T-helper 2 cell treated with Interferon-gamma antibody and Interleukin-4, amounts not matched to agents 100 ng/mL and 5 ng/mL, for 36 hours (primary cell): ENCODE data around the gene TNS3. TPM values are rescaled to one million over a fixed set of nuclear protein-coding genes. Genes with fewer than 3 reads are reported as not detected.

Experiments used
- intact Hi-C: fragments of 100-400 bp; cut with micrococcal nuclease; formaldehyde crosslinking; loops from one replicate; pipeline ENCODE4 v1.15.1; 2023
- total RNA-seq: library from RNA; stranded (reverse); gene quantifications from 2 replicates; pipeline ENCODE4 v1.2.3, GENCODE V29; 2022

Gene TNS3
- total RNA-seq, 1 donor from 2014 or later = 0.20 TPM

DNA sequence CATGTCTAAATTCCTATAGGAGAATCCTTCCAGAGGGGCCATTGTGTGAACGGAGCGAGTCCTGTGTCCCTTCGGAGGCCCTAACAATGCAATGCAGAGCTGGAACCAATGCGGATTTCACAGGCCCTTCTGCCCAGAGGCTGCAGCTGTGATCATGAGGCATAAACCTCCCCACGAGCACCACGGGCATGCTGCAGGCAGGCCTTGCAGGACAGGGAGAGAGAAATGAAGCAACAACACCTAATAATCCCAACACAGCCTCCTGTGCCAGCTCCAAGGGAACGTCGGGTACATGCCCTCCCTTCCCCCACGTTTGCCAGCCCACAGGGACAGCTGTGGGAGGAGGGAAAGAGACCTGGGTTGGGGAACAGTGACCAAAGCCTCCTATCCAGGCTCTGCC lies 74.4 kb downstream of the TNS3 start:
- intact Hi-C loops = no loop called here

DNA sequence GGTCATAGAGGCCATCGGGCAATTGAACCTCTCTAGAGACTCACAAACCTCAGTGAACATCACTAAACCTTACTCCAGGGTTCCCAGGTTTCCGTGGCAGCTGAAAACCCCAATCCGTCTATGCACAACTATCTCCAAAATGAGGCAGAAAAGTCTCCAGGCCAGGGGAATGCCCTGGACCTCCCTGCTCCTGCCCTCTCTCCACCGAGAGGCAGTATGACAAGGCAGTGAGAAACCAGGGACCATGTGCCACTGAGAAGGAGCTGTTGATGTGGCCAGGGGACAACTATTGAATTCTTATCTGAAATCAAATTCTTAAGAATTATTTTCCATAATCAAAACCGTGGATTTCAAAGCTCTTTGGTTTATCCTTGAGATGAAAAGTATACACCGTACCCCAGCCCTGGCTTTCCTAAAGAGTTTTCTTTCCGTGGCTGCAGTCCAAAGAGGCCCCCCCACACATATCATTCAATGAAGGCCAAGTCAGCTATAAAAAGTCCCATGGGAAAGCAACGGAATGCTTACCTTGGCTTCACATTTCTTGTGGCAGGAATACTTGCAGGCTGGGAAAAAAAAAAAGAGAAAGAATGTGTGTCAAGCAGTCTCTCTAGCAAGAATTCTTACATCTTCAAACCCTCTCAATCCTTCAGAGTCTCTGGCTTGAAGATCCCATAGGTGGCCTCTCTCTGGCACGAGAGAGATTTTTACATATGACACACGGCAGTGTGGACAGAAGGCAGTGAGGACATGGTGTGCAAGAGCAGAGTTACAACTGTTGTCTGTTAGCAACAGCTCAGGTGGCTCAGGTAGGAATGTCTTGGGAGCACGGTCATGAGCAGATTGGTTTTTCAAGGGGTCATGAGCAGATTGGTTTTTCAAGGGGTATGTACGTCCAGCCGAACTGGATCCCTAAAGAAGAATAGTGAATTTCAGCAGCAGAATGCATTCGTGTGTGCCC lies 75.2 kb downstream of the TNS3 start:
- intact Hi-C loops = no loop called here

DNA sequence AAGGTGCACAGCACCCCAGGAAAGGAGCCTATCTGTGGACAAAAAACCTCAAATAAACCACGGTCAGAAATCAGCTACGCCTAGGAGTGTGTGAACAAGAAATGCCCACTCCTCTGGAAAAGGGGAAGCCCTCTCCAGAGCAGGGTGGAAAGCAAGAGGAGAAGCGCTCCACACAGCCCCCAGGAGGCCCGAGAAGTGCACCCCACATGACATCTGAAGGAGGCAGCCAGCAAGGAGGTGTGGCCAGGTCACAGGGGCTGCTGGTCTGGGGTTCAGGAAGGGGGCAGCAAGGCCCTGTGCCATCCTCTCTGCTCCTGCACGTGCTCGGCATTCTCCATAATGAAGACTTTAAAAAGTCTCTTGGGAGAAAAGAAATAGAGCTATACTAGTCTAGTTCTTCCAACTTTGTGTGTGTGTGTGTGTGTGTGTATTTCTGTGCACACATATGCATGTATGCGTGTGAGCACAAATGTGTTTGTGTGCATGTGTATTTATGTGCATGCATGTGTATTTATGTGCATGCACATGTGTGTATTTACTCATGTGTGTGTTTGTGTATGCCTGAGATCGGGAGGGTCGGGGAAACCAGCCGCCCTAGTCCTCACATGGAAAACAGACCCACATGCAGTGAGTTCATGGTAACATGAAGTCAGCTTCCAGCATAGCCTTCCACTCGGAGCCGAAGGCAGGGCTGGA lies 76.5 kb downstream of the TNS3 start:
- intact Hi-C loops = no loop called here

DNA sequence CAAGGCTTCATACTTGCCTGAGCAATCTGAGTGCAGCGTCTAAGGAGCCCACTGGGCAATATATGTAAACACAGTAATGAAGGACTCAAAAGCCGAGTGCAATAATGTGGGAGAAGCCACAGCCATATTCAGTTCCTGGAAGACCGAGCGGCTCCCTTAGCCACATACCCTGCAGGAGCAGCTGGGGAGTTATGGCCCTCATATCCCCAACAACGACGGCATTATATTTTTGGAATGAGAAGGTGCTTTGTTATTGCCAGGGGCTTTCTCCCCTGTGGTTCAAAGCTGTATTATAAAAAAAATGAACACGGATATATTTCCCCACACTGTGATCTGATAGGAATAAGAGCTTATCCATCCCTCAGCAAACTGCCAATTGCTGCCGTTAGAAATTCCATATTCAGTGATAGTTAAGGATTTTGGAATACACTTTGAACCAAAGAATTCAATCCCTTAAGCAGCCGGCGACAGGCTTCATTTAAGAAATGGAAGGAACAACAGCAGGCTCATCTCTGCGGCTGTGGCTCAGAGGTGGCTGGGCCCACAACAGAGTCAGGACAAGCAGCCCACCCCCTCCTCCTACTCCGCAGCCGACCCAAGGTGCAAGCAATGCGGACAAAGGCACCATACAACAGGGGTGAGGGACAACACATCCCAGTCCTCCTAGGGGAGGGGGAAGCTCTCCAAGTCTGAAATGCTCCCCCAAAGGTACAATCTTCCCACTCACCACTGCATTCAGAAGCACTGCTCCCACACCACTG lies 77.2 kb downstream of the TNS3 start:
- intact Hi-C loops = no loop called here

DNA sequence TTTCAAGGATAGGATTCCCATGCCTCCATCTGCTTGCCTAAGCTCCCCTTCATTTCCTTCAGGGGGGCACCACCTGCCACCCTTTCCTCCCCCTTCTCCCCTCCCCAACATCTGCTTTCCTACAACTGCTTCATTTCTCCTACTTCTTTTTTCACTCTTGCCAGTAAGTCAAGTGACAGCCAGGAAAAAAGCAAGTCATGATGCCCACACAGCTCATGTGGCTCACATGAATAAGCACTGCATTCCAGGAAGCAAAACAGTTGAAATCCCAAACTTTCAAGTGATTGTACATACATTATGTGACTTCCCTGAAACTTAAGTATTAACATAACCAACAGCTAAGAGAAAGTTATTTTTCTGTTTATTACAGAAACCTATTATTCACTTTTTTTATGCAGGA lies 78.6 kb downstream of the TNS3 start:
- intact Hi-C loops = no loop called here

DNA sequence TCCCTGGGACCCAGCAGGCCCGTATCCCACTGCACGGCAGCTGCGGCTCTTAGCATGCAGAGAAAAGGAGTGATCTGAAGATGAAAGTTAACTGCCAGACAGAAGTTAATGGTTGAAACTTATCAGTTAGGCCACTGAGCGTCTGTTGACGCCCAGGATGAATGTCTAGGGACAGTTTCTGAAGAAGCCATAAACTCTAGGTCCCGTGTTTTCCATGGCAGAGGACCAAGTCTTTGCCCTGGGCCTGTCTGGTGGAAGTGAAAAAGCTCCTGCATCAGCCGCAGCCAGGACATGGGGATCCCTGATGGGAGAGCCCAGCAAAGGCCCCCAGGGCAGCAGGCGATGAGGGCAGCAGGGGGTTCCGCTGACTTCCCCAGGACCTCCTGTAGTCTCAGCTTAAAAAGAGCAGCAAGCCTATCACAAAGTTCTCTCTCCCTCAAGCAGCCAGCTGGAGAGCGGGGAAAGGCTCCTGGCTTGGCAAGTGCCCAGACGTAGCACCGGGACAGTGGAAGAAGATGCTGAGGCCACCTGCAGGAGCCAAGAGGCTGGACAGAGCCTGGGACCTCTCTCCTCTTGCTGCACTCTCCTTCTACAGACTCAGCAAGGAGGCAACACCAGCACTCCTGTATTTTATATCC lies 79.6 kb downstream of the TNS3 start:
- intact Hi-C loops = no loop called here

DNA sequence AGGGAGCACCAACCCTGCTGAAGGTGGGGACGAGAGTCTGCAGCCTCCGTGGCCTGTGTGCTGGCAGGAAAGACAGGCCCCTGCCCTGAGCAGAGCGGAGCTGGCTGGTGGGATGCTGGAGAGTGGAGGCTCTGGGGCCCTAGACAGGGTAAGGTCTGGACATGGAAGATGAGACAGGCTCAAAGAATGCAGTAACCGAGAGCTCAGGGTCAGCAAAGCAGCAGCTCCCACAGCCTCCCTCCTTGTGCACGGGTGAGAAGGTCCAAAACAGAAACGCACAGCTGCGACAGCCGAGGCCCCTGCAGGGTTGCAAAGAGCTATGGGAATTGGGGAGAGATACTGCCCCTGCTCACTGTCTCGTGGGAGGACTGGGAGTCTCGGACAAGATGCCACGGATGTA lies 80.5 kb downstream of the TNS3 start:
- intact Hi-C loops = no loop called here

DNA sequence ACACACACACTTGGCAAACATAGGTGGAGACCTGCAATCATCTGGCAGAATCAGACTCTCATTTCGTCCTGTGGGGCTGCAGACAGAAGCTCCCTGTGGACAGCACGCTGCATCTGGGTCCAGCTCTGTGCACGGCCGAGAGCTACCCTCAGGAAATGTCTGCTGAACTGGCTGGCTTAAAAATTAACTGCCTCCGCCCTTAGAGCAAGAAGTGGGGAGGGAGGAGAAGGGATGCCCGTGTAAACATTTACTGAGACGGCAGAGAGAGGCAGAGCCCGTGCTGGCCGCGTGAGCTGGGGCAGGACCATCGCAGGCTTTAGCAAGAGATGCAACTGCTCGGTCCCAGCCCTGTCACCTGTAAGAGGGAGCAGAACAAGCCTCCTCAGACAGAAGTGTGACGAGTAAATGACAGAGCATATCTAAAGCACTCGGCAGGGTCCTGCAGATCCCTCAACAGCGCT lies 81.8 kb downstream of the TNS3 start:
- intact Hi-C loops = no loop called here

DNA sequence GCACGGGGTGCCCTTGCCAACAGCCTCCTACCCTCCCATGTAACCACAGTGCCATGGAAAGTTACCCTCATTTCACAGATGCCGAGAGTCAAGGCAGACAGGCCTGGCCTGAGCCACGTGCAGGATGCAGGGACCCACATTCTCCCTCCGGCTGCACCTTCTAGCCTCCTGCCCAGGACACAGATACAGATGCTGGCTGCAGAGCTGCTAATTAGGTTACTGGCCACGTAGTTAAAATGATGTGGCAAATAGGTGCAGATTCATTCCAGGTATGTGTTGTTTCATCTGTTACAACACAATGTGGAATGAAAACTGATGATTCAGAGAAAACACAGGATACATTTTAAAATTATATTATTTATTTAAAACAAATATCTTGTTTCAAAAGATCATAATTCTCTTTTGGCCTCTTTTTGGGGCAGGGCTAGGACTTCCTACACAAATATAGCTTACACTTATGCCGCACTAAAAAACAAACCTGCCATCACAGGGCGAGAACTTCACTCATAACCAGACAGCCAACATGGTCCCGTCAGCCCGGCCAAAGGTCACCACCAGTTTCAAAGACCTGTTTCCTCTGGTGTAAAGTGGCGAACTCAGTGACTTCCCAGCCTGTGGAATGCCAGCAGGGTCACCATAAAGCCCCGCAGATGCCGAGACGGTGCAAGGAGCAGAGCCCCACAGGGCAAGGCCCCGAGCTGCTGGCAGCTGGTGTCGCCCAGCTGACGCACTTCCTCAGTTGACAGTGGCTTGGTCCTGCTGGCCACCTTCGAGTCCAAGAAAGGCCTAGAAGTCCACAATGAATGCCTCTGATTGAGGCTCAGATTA lies 83.5 kb downstream of the TNS3 start:
- intact Hi-C loops = no loop called here

DNA sequence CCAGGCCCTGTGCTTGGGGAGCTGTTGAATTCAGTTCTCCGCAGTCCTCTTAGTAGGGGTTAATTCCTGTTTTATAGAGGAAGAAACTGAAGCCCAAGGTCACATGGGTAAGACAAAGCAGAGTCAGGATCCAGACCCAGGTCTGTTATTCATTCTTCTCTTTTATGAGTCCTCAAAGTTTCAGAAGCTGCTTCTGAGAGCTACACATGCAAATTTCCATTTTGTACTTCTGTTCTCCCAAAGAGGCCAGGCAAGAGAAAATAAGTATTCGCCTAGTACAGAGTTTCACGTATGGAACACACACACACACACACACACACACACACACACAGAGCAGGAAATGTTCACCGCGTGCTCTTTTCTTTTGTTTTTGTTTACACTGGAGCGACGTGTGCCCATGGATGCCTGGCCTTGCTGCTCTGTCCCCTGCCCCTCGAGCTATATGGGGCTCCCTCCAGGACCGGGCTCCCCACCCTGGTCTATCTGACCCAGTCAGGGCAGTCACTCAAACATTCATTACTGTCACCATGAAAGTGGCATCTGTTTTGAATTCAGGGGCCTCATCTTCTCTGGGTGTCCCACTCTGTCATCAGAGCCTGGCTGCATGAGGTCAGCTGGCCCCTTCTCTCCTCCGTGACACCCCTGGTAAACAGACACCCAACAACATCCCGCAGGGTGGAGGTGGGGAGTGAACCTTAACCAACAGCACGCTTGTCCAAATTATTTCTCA lies 84.4 kb downstream of the TNS3 start:
- intact Hi-C loops = no loop called here

DNA sequence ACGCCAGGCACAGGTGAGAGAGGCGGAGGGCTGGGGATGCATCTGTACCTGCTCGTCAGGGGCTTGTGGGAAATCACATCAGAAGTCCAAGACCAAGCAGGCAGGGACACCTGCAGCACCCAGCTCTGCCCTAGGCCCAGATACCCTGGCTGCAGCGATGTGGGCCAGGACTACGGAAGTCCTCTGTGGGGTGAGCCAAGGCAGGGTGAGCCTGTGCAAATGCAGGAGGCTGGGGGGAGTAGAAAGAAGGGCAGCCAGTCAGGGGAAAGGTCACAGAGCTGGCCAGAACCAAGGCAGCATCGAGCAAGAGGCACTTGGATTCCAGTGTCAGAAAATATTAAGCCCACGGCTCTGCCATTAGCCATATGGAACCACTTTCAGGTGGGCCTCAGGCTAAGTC lies 85.2 kb downstream of the TNS3 start:
- intact Hi-C loops = no loop called here

DNA sequence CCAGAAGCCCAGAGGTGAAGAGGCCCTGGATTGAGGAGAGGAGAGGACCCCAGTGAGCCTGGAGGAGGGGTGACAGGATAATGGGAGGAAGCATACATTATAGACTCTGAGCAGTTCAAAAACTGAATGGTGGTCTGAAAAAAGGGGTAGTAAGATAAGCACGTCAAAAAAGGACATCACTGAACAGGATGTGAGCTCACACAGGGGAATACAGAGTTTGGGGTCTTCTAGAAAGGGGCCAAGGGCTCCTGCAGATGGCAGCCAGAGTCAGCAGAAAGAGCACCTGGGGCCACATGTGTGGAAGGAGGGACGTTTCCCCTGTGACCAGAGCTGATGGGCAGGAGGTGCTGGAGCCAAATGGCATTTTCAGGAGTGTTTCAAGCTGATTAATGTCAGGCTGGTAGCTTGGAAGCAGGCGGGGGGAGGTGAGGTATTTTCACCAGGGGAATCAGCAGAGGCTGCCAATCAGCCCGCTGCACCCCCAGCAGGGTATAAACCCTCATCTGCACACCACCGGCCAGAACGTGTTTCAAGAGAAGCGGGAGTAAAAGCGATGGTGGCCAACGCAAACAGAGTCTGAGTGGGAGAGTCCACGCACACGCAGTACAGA lies 85.8 kb downstream of the TNS3 start:
- intact Hi-C loops = no loop called here

DNA sequence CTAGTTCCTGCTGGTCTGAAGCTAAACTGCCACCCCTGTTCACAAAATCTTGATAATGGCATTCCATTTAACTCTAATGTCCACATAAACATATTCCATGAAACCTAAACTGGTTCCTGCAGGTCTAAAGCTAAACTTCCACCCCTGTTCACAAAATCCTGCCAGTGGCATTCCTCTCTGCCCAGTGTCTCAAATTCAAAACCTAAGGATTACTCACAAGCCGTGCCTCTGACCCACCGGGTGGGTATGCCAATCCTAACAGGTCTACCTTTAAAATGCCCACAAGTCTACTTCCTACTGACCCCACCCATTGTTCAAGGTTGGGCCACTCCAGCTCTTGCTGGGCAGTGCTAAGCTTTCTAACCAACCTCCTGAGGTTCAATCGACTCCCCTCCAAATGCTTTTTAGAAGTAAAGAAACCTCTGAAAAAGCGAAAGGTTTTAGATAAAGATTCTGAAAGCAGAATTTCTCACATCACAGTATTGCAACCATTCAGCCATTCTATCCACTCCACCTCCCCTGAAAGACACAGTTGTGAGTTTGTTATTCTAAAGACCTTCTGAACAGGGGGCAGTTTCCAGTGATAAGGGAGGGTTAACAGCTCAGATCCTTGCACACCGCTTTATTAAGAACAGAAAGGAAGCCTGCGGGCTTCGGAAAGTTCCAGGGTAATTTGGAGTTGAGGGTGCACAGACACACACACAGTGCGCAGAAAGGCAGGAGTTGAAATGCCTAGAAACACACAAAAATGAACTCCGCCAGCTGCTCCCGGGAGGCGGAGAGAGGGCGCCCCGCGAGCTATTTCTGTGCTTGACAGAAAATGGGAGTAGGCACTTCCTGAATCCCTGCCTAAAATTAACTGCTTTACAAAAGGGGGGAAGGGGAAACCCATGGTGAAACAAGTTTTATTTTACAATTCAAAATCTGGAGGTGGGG lies 87.7 kb downstream of the TNS3 start:
- intact Hi-C loops = no loop called here

DNA sequence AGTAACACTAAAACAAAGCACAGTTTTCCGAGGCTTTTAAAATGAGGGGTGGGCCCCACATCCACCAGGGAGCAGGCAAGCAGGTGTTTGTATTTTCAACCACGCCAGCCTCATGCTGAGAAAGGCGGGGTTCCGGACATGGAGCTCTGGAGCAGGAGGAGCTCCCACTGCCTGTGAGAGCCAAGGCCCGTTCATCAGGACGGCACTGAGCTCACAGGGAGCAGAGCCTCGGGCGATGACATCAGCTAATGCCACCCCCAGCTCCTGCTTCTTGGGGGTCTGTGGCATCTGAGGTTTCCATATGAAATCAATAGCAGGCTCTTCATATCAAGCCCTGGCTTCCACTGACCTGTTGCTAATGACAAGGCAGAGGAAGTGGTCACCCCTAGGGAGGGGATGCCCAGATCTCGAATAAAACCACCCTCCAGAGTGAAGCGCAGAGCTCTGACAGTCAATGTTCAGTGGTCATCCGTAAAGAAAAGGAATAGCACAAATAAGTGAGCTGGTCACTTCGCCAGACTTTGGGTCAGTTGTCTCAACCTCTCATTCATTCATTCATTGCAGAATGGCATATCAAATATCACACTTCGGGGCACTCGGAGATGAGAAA lies 89.1 kb downstream of the TNS3 start:
- intact Hi-C loops = no loop called here

DNA sequence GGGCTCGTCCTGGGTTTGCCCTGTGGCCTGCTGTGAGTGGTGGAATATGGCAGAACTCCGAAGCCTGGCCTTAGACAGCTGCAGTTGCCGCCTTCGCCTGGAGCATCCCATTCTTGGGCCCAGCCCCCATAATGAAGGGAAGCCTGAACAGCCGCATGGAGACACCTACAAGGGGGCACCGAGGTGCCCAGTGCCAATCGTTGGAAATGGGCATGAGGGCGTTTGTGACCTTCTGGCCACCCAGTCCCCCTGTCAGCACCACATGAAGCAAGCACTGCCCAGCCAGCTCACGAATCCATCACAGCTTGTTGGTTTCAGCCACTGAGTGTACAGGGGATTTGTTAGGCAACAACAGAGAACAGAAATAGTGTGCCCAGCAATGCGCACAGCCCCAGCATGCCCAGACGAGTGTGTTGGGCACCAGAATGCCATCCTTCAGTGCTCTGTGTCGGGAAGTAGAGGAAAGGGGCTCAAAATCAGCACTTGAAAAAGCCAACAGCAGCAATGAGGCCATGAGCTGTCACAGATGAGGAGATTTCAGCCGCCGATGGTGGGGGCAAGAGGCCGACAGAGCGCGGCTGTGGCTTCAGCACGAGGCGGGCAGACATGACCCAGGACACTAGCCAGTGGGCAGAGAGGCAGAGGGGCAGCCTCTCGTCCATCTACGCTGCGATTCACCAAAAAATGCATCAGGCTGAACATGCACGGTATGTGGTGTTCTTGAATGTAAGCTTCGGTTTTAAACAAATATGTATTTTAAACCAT lies 91.2 kb downstream of the TNS3 start:
- intact Hi-C loops = no loop called here

DNA sequence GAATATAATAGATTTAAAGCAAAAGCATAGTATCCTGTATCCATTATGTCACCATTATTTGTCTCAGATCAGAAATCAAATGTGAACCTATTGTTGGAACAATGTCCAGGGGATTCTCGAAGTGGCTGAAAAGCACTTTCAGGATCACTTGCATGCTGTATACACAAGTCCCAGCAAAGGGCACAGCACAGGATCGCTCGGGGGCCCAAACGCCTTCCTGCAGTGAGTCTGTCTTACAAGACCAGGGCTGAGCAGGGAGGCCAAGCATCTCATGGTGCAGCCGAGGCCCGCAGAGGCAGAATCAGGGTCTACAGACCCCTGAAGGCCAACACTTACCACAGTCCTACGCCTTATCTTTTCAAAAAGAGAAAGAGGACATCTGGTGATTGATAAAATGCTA lies 92.3 kb downstream of the TNS3 start:
- intact Hi-C loops = no loop called here

DNA sequence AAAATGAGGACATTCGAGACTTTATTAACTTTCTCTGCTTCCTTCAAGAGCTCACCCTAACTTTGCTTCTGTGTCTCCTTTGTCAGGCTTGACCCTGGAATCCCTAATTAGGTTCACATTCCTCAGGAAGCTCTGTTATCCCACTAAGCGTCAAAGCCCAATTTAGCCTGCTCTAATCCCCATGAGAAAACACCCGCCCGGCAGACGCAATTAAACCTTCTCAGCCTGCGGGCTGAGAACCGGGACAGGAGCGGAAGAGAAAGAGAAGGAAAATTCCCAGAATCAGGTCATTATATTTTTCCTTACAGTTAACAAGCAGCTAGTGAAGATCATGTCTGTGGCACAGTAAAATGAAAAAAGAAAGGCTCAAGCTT lies 93.0 kb downstream of the TNS3 start:
- intact Hi-C loops = no loop called here
